Ishikawa (cell line): ENCODE data around the gene ATP1A2.

Experiments
- CEBPB ChIP-seq: IDR thresholded peaks from 2 replicates; pipeline ENCODE4 v1.6.1; 2012
- CREB1 ChIP-seq: IDR thresholded peaks from 2 replicates; pipeline ENCODE4 v1.6.1; 2012; ENCODE audit warnings: low read depth
- EGR1 ChIP-seq: IDR thresholded peaks from 2 replicates; pipeline ENCODE4 v1.6.1; 2012
- EP300 ChIP-seq: IDR thresholded peaks from 2 replicates; pipeline ENCODE4 v1.6.1; 2012; ENCODE audit warnings: borderline replicate concordance
- FOXM1 ChIP-seq: IDR thresholded peaks from 2 replicates; pipeline ENCODE4 v1.6.1; 2012; ENCODE audit warnings: low read depth, borderline replicate concordance
- MAX ChIP-seq: IDR thresholded peaks from 2 replicates; pipeline ENCODE4 v1.6.1; 2012
- NFIC ChIP-seq: IDR thresholded peaks from 2 replicates; pipeline ENCODE4 v1.6.1; 2012
- RAD21 ChIP-seq: IDR thresholded peaks from 2 replicates; pipeline ENCODE4 v1.6.1; 2012; ENCODE audit warnings: low read depth
- TAF1 ChIP-seq: IDR thresholded peaks from 2 replicates; pipeline ENCODE4 v1.6.1; 2012; ENCODE audit warnings: low read depth, mild to moderate bottlenecking
- TCF12 ChIP-seq: IDR thresholded peaks from 2 replicates; pipeline ENCODE4 v1.6.1; 2012; ENCODE audit warnings: low read depth
- TEAD4 ChIP-seq: IDR thresholded peaks from 2 replicates; pipeline ENCODE4 v1.6.1; 2012
- YY1 ChIP-seq: IDR thresholded peaks from 2 replicates; pipeline ENCODE4 v1.6.1; 2012; ENCODE audit warnings: low read depth
- ZBTB7A ChIP-seq: IDR thresholded peaks from 2 replicates; pipeline ENCODE4 v1.6.1; 2012; ENCODE audit warnings: low read depth
- TF ChIP-seq, protein P1 (sequence below): IDR thresholded peaks from 2 replicates; pipeline ENCODE4 v1.6.1; 2012
- TF ChIP-seq, protein P2 (sequence below): IDR thresholded peaks from 2 replicates; pipeline ENCODE4 v1.6.1; 2012; ENCODE audit warnings: low read depth, mild to moderate bottlenecking

The ATP1A2 gene

DNA sequence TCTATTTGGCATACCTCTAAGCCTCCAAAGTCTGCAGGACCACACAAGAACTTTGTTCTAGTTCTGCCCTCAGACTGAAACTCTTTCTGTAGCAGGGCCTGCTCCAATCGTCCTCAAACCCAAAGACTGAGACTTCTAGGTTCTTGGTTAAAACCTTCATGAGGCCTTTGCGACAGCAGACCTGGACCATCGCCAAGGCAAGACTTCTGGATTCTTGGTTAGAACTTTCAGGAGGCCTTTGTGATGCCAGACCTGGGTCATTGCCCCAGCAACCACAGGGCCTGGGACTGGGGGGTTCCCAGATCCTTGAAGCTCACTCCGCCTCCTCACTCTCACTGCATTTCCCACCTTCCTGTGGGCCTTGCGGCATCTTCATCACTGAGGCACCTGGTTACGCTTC is 35.7 kb downstream of the ATP1A2 start, which contains the start of gene ATP1A4:
Gene ATP1A4, plus strand, starts transcription at position 301 of the 400 bp plus-strand sequence. CDS start 438 bp downstream, outside the sequence.
- TF ChIP-seq NFIC, result no peak
- TF ChIP-seq RAD21, result no peak
- TF ChIP-seq TAF1, result no peak
- TF ChIP-seq CREB1, result no peak
- no peak for TF ChIP-seq CEBPB
- no peak for TF ChIP-seq ZBTB7A

GRCh38 chr1:160154790-160155189 is 39.2 kb downstream of the ATP1A2 start:
- TF ChIP-seq, protein P1, sequence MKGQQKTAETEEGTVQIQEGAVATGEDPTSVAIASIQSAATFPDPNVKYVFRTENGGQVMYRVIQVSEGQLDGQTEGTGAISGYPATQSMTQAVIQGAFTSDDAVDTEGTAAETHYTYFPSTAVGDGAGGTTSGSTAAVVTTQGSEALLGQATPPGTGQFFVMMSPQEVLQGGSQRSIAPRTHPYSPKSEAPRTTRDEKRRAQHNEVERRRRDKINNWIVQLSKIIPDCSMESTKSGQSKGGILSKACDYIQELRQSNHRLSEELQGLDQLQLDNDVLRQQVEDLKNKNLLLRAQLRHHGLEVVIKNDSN, result no peak
- no peak for TF ChIP-seq FOXM1
- TF ChIP-seq, protein P2, sequence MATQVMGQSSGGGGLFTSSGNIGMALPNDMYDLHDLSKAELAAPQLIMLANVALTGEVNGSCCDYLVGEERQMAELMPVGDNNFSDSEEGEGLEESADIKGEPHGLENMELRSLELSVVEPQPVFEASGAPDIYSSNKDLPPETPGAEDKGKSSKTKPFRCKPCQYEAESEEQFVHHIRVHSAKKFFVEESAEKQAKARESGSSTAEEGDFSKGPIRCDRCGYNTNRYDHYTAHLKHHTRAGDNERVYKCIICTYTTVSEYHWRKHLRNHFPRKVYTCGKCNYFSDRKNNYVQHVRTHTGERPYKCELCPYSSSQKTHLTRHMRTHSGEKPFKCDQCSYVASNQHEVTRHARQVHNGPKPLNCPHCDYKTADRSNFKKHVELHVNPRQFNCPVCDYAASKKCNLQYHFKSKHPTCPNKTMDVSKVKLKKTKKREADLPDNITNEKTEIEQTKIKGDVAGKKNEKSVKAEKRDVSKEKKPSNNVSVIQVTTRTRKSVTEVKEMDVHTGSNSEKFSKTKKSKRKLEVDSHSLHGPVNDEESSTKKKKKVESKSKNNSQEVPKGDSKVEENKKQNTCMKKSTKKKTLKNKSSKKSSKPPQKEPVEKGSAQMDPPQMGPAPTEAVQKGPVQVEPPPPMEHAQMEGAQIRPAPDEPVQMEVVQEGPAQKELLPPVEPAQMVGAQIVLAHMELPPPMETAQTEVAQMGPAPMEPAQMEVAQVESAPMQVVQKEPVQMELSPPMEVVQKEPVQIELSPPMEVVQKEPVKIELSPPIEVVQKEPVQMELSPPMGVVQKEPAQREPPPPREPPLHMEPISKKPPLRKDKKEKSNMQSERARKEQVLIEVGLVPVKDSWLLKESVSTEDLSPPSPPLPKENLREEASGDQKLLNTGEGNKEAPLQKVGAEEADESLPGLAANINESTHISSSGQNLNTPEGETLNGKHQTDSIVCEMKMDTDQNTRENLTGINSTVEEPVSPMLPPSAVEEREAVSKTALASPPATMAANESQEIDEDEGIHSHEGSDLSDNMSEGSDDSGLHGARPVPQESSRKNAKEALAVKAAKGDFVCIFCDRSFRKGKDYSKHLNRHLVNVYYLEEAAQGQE, result no peak
- no peak for TF ChIP-seq TEAD4
- TF ChIP-seq YY1, result no peak
- TF ChIP-seq TAF1, result no peak
- no peak for TF ChIP-seq ZBTB7A
- no peak for TF ChIP-seq TCF12
- no peak for TF ChIP-seq RAD21
- no peak for TF ChIP-seq EGR1
- no peak for TF ChIP-seq EP300
- no peak for TF ChIP-seq NFIC
- no peak for TF ChIP-seq CEBPB
- TF ChIP-seq CREB1, result no peak
- TF ChIP-seq MAX, result no peak

GRCh38 chr1:160156361-160156760 is 40.8 kb downstream of the ATP1A2 start:
- no peak for TF ChIP-seq CEBPB

DNA sequence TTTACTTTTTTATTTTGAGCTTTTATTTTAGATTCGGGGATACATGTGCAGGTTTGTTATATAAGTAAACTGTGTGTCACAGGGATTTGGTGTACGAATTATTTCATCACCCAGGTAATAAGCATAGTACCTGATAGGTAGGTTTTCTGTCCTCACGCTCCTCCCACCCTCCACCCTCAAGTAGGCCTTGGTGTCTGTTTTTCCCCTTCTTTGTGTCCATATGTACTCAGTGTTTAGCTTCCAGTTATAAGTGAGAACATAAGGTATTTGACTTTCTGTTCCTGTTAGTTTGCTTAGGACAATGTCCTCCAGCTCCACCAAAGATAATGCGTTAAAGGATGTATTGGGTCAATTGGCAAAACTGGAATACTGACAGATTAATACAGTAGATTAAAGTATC is 41.6 kb downstream of the ATP1A2 start:
- TF ChIP-seq YY1 (no peak), RAD21 (no peak), TEAD4 (no peak), NFIC (no peak), MAX (no peak), FOXM1 (no peak), CEBPB (no peak), TCF12 (no peak), ZBTB7A (no peak), EGR1 (no peak), CREB1 (no peak), EP300 (no peak), TAF1 (no peak)
- TF ChIP-seq, protein P1, result no peak
- TF ChIP-seq, protein P2, result no peak

DNA sequence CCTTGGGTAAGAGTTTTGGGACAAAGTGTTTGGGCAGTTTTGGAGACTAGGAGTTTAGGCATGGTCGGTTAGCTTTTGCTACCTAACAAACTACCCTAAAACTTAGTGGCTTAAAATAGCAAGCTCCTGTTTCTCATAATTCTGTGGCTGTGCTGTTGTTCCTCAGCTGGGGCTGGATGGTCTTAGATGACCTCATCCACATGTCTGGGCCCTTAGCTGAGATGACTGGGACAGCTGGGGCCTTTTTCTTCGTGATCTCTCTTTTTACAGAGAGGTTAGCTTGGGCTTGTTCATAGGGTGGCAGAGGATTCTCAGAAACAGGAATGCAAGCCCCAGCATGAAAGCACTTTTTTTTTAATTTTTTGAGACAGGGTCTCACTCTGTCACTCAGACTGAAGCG is 42.5 kb downstream of the ATP1A2 start:
- TF ChIP-seq MAX, result no peak
- TF ChIP-seq CEBPB, result no peak
- TF ChIP-seq FOXM1, result no peak
- no peak for TF ChIP-seq EP300
- TF ChIP-seq TEAD4, result no peak

- TF ChIP-seq TAF1 (no peak), TCF12 (no peak), EP300 (no peak), MAX (no peak), RAD21 (no peak), FOXM1 (no peak), NFIC (no peak)
- TF ChIP-seq, protein P2, result no peak
Observed at GRCh38 chr1:160158534-160158933, 43.0 kb downstream of the ATP1A2 start.
